DOHH2 (cell line): ENCODE data around the gene UBE2S.

Source experiments
- H3F3A ChIP-seq: fragments of 200-600 bp; sonication (generic), shearing (Covaris generic); 2 replicates; pipeline ENCODE4 v1.6.0; 2016; ENCODE audit warnings: antibody characterized with exemption, mild to moderate bottlenecking; ENCODE audit not compliant: control insufficient read depth, insufficient read depth
- H3K27ac ChIP-seq: fragments of 200-600 bp; sonication (generic); 2 replicates; pipeline ENCODE4 v1.5.1; 2014; ENCODE audit warnings: low read depth, mild to moderate bottlenecking, low read length, moderate library complexity
- H3K27me3 ChIP-seq: fragments of 200-600 bp; sonication (generic); 2 replicates; pipeline ENCODE4 v1.6.1; 2014; ENCODE audit warnings: mild to moderate bottlenecking, low read length, mixed read lengths; ENCODE audit not compliant: control insufficient read depth
- H3K36me3 ChIP-seq: fragments of 200-600 bp; sonication (generic); 2 replicates; pipeline ENCODE4 v1.6.1; 2014; ENCODE audit warnings: mild to moderate bottlenecking, low read length, moderate library complexity, mixed read lengths; ENCODE audit not compliant: control insufficient read depth
- H3K4me1 ChIP-seq: fragments of 200-600 bp; sonication (generic); 2 replicates; pipeline ENCODE4 v1.6.1; 2014; ENCODE audit warnings: mild to moderate bottlenecking, low read length, mixed read lengths; ENCODE audit not compliant: control insufficient read depth
- H3K4me2 ChIP-seq: fragments of 200-600 bp; sonication (generic); 2 replicates; pipeline ENCODE4 v1.6.0; 2014; ENCODE audit warnings: mild to moderate bottlenecking, low read length, moderate library complexity
- H3K4me3 ChIP-seq: fragments of 200-600 bp; sonication (generic); 2 replicates; pipeline ENCODE4 v1.5.1; 2014; ENCODE audit warnings: mild to moderate bottlenecking, low read length, mixed read lengths
- H3K79me2 ChIP-seq: fragments of 200-600 bp; sonication (generic); 2 replicates; pipeline ENCODE4 v1.6.1; 2014; ENCODE audit warnings: mild to moderate bottlenecking, low read length, mixed read lengths; ENCODE audit not compliant: control insufficient read depth
- H3K9me2 ChIP-seq: fragments of 200-600 bp; sonication (generic); replicated peaks from 2 replicates; pipeline ENCODE4 v1.6.1; 2014; ENCODE audit warnings: mild to moderate bottlenecking, low read length, mixed read lengths; ENCODE audit not compliant: control insufficient read depth
- H3K9me3 ChIP-seq: fragments of 200-600 bp; sonication (generic); 2 replicates; pipeline ENCODE4 v1.6.1; 2014; ENCODE audit warnings: antibody characterized with exemption, low read length, mixed read lengths; ENCODE audit not compliant: control insufficient read depth, insufficient read depth
- H4K20me1 ChIP-seq: fragments of 200-600 bp; sonication (generic); 2 replicates; pipeline ENCODE4 v1.6.0; 2014; ENCODE audit warnings: low read depth, mild to moderate bottlenecking, antibody characterized with exemption, low read length, moderate library complexity; ENCODE audit not compliant: control insufficient read depth, insufficient read depth
- EZH2phosphoT487 ChIP-seq: fragments of 200-600 bp; sonication (generic); IDR thresholded peaks from 2 replicates; pipeline ENCODE4 v1.6.1; 2017; ENCODE audit warnings: borderline replicate concordance, mild to moderate bottlenecking, antibody characterized with exemption, low read length, moderate library complexity, mixed read lengths
- TF ChIP-seq, protein P1 (sequence below): fragments of 200-600 bp; sonication (generic); IDR thresholded peaks from one replicate; pipeline ENCODE4 v1.5.1; 2014; ENCODE audit warnings: antibody characterized with exemption, mild to moderate bottlenecking, low read depth, low read length; ENCODE audit not compliant: poor library complexity, severe bottlenecking

Gene UBE2S

DNA sequence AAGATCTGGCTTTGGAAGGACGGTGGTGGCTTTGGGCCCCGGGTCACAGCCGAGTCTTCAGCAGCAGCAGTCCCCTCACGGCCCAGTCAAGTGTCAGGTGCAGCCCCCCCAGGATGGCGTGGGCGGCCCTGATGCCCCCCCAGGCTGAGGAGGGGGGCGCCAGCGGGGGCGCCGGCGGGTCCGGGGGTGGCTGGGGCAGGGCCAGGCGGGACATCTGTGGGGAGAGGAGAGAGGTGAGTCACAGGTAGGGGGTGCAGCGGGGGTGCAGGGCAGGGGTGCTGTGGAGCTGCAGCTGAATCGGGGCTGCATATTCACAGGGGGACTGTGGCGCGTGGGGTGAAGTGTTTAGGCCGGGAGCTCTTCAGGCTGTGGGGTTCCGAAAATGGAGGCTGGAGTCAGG lies 41.6 kb downstream of the UBE2S start:
- H3K9me2 ChIP-seq, result no peaks in the 10 kb centered on the region
- no peak overlapping the region for H3K27ac ChIP-seq

DNA sequence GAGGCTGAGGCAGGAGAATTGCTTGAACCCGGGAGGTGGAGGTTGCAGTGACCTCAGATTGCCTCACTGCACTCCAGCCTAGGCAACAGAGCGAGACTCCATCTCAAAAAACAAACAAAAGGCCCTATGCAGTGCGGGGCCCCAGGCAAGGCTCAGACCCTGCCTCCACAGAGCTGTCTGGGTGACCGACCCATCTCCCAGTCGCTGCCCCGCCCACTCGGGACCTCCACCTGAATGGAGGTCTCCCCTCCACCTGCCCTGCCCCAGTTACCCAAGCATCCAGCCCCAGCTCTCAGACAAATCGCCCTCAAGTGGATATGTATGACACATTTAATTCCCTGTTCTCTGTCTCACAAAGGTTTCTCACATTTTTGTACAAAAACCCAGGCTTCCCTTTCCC lies 42.3 kb downstream of the UBE2S start:
- TF ChIP-seq, protein P1, sequence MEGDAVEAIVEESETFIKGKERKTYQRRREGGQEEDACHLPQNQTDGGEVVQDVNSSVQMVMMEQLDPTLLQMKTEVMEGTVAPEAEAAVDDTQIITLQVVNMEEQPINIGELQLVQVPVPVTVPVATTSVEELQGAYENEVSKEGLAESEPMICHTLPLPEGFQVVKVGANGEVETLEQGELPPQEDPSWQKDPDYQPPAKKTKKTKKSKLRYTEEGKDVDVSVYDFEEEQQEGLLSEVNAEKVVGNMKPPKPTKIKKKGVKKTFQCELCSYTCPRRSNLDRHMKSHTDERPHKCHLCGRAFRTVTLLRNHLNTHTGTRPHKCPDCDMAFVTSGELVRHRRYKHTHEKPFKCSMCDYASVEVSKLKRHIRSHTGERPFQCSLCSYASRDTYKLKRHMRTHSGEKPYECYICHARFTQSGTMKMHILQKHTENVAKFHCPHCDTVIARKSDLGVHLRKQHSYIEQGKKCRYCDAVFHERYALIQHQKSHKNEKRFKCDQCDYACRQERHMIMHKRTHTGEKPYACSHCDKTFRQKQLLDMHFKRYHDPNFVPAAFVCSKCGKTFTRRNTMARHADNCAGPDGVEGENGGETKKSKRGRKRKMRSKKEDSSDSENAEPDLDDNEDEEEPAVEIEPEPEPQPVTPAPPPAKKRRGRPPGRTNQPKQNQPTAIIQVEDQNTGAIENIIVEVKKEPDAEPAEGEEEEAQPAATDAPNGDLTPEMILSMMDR, result no peak
- no peak for TF ChIP-seq EZH2phosphoT487
- H3F3A ChIP-seq, result no peaks in the 10 kb centered on the region
- H3K4me2 ChIP-seq, result no peak overlapping the region
- H3K4me3 ChIP-seq, result no peak overlapping the region
- peaks cover 11% of the 10 kb centered on the region for H3K4me1 ChIP-seq
- H3K36me3 ChIP-seq, result no peaks in the 10 kb centered on the region
- no peaks in the 10 kb centered on the region for H4K20me1 ChIP-seq
- H3K27ac ChIP-seq, result no peak overlapping the region
- H3K27me3 ChIP-seq, result peaks cover 23% of the 10 kb centered on the region
- H3K79me2 ChIP-seq, result no peaks in the 10 kb centered on the region
- H3K9me2 ChIP-seq, result no peaks in the 10 kb centered on the region
- no peaks in the 10 kb centered on the region for H3K9me3 ChIP-seq

More for the DNA sequence above, 41.6 kb downstream of the UBE2S start:
- TF ChIP-seq, protein P1, result no peak
- TF ChIP-seq EZH2phosphoT487, result no peak
- no peaks in the 10 kb centered on the region for H4K20me1 ChIP-seq
- no peaks in the 10 kb centered on the region for H3K79me2 ChIP-seq
- H3K4me1 ChIP-seq, result peaks cover 11% of the 10 kb centered on the region
- no peak overlapping the region for H3K4me2 ChIP-seq
- no peaks in the 10 kb centered on the region for H3F3A ChIP-seq
- no peaks in the 10 kb centered on the region for H3K36me3 ChIP-seq
- H3K4me3 ChIP-seq, result no peak overlapping the region
- H3K27me3 ChIP-seq, result peaks cover 29% of the 10 kb centered on the region
- no peaks in the 10 kb centered on the region for H3K9me3 ChIP-seq

DNA sequence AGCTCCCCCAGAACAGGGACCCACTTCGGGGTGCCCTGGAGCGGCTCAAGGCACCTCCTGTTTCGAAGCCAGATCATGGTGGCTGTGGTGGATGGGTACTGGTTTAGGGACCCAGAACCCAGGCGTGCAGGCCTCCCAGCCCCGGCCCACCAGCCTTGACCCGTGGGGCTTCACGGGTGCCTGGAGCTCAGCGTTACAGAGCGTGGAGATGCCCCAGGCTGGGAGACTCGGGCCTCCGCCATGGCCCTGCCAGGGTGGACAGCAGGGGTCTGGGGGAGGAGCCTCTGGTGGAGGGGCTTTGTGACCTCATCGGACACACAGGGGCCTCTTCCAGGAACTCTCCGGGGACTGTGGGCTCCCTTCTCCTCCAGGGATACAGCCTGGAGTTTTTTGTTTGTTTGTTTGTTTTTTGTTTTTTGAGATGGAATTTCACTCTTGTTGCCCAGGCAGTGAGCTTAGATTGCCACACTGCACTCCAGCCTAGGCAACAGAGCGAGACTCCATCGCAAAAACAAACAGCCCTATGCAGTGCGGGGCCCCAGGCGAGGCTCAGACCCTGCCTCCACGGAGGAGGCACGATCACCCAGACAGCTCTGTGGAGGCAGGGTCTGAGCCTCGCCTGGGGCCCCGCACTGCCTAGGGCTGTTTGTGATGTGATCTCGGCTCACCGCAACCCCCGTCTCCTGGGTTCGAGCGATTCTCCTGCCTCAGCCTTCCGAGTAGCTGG lies 44.4 kb downstream of the UBE2S start, which contains the start of gene GARIN5B:
Gene GARIN5B (minus strand): TSS at position 271 of the 727 bp plus-strand sequence. CDS start 194 bp downstream, at position 77.
- H3K4me2 ChIP-seq, result no peak within 1 kb of the TSS
- H3K9me2 ChIP-seq, result no peaks in the 10 kb centered on the region
- no peaks in the 10 kb centered on the region for H3F3A ChIP-seq
- peaks cover 6% of the 10 kb centered on the region for H3K4me1 ChIP-seq
- no peaks in the 10 kb centered on the region for H3K36me3 ChIP-seq
- H3K27me3 ChIP-seq, result peaks cover 4% of the 10 kb centered on the region
- no peak within 1 kb of the TSS for H3K27ac ChIP-seq
- H3K9me3 ChIP-seq, result no peaks in the 10 kb centered on the region
- no peaks in the 10 kb centered on the region for H4K20me1 ChIP-seq
- TF ChIP-seq EZH2phosphoT487, result no peak
- TF ChIP-seq, protein P1, result no peak
- H3K79me2 ChIP-seq, result no peaks in the 10 kb centered on the region
- no peak within 1 kb of the TSS for H3K4me3 ChIP-seq
